ENCODE measurements around the gene COP1. TPM values are rescaled to one million over a fixed set of nuclear protein-coding genes. Genes with fewer than 3 reads are reported as not detected.

COP1 gene
- total RNA-seq, 1 experiment from 2014 or later = 33.1 TPM

DNA sequence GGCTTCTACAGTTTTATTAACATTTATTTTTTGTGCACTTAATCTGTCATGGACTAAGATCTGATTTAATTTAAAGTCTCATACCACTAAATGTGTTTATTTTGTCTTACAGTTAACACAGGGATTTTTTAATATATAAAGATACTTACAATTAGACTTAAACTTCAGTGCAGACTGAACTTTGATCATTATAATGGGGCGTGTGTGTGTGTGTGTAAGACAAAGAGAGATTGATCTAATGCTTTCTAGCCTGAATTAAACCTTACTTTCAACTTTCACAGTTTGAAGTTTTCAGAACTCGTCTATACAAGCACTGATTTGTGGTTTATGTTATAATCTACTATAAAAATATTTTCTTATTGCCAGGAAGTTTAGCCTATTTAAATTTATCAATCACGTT lies 150.8 kb downstream of the COP1 start:
- BruUV-seq (replicated peaks) = no TSS peak
- H3K36me3 ChIP-seq (ENCODE audit: control insufficient read depth in 1 of 2, insufficient read depth in 2 of 2, low read length in 2 of 2) = no peaks in the 10 kb centered on the region
- no peak overlapping the region for H3K27ac ChIP-seq (ENCODE audit: low read depth, low read length)
- CTCF ChIA-PET = no interaction called here
- no peak overlapping the region for H3K4me2 ChIP-seq (ENCODE audit: low read length)
- ATAC-seq = no peak
- no peaks in the 10 kb centered on the region for H3K27me3 ChIP-seq (ENCODE audit: insufficient read depth, low read length)
- no peak for DNase-seq (ENCODE audit: low read depth, low spot score)
- 0 out of 2 replicates have a peak, but pooled peaks cover 5% of the 10 kb centered on the region for H4K20me1 ChIP-seq (ENCODE audit: insufficient read depth)
- H2AFZ ChIP-seq (ENCODE audit: low read depth, low read length, poor library complexity, severe bottlenecking) = no peak overlapping the region
- intact Hi-C loops (cut with micrococcal nuclease) = no loop called here
- H3K9ac ChIP-seq (ENCODE audit: low read length) = no peak overlapping the region
- no peaks in the 10 kb centered on the region for H3K79me2 ChIP-seq (ENCODE audit: insufficient read depth, low read length)
- no peak overlapping the region for H3K4me3 ChIP-seq (replicated peaks in 1 of 2; ENCODE audit: low read depth in 1 of 2, low read length in 2 of 2)
- no peaks in the 10 kb centered on the region for H3K9me2 ChIP-seq (ENCODE audit: insufficient read depth)
- H3K9me3 ChIP-seq (ENCODE audit: control insufficient read depth in 1 of 2, insufficient read depth in 1 of 2, low read depth in 1 of 2, low read length in 2 of 2) = no peaks in the 10 kb centered on the region
- POLR2A ChIA-PET = no interaction called here
- no peaks in the 10 kb centered on the region for H3K4me1 ChIP-seq (ENCODE audit: control insufficient read depth in 1 of 2, insufficient read depth in 2 of 2, low read length in 2 of 2)
- TF ChIP-seq, protein P1, sequence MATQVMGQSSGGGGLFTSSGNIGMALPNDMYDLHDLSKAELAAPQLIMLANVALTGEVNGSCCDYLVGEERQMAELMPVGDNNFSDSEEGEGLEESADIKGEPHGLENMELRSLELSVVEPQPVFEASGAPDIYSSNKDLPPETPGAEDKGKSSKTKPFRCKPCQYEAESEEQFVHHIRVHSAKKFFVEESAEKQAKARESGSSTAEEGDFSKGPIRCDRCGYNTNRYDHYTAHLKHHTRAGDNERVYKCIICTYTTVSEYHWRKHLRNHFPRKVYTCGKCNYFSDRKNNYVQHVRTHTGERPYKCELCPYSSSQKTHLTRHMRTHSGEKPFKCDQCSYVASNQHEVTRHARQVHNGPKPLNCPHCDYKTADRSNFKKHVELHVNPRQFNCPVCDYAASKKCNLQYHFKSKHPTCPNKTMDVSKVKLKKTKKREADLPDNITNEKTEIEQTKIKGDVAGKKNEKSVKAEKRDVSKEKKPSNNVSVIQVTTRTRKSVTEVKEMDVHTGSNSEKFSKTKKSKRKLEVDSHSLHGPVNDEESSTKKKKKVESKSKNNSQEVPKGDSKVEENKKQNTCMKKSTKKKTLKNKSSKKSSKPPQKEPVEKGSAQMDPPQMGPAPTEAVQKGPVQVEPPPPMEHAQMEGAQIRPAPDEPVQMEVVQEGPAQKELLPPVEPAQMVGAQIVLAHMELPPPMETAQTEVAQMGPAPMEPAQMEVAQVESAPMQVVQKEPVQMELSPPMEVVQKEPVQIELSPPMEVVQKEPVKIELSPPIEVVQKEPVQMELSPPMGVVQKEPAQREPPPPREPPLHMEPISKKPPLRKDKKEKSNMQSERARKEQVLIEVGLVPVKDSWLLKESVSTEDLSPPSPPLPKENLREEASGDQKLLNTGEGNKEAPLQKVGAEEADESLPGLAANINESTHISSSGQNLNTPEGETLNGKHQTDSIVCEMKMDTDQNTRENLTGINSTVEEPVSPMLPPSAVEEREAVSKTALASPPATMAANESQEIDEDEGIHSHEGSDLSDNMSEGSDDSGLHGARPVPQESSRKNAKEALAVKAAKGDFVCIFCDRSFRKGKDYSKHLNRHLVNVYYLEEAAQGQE (IDR thresholded peaks at IDR 0.05; ENCODE audit: low read depth) = no peak
- TF ChIP-seq ZNF274 (IDR thresholded peaks at IDR 0.05; ENCODE audit: low read depth, low read length) (no peak), POLR2A (IDR thresholded peaks at IDR 0.05; ENCODE audit: borderline replicate concordance, extremely low read depth, insufficient read depth, insufficient read length) (no peak), CBX3 (IDR thresholded peaks at IDR 0.05; ENCODE audit: low read depth) (no peak), SRF (IDR thresholded peaks at IDR 0.05; ENCODE audit: low read depth) (no peak), SP1 (IDR thresholded peaks at IDR 0.05; ENCODE audit: low read depth) (no peak), POLR2AphosphoS5 (IDR thresholded peaks at IDR 0.05; ENCODE audit: low read depth, low read length) (no peak), FOSL1 (IDR thresholded peaks at IDR 0.05; ENCODE audit: low read depth) (no peak), CEBPB (IDR thresholded peaks at IDR 0.05; ENCODE audit: low read depth) (no peak), SIN3A (IDR thresholded peaks at IDR 0.05; ENCODE audit: low read depth) (no peak), ELF1 (IDR thresholded peaks at IDR 0.05; ENCODE audit: borderline replicate concordance, low read depth) (no peak), RAD21 (IDR thresholded peaks at IDR 0.05; ENCODE audit: low read depth) (no peak), EGR1 (IDR thresholded peaks at IDR 0.05; ENCODE audit: low read depth) (no peak), YY1 (IDR thresholded peaks at IDR 0.05; ENCODE audit: extremely low read depth, insufficient replicate concordance, low read depth, low read length) (no peak), EZH2phosphoT487 (IDR thresholded peaks at IDR 0.05; ENCODE audit: borderline replicate concordance) (no peak), EZH2 (IDR thresholded peaks at IDR 0.05) (no peak)
- TF ChIP-seq, protein P2, sequence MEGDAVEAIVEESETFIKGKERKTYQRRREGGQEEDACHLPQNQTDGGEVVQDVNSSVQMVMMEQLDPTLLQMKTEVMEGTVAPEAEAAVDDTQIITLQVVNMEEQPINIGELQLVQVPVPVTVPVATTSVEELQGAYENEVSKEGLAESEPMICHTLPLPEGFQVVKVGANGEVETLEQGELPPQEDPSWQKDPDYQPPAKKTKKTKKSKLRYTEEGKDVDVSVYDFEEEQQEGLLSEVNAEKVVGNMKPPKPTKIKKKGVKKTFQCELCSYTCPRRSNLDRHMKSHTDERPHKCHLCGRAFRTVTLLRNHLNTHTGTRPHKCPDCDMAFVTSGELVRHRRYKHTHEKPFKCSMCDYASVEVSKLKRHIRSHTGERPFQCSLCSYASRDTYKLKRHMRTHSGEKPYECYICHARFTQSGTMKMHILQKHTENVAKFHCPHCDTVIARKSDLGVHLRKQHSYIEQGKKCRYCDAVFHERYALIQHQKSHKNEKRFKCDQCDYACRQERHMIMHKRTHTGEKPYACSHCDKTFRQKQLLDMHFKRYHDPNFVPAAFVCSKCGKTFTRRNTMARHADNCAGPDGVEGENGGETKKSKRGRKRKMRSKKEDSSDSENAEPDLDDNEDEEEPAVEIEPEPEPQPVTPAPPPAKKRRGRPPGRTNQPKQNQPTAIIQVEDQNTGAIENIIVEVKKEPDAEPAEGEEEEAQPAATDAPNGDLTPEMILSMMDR (IDR thresholded peaks at IDR 0.05 in 2 of 3, conservative IDR thresholded peaks at IDR 0.05 in 1 of 3; ENCODE audit: borderline replicate concordance in 1 of 3, insufficient read depth in 1 of 3, low read depth in 2 of 3, low read length in 2 of 3) = no peak
- TF ChIP-seq, protein P3, sequence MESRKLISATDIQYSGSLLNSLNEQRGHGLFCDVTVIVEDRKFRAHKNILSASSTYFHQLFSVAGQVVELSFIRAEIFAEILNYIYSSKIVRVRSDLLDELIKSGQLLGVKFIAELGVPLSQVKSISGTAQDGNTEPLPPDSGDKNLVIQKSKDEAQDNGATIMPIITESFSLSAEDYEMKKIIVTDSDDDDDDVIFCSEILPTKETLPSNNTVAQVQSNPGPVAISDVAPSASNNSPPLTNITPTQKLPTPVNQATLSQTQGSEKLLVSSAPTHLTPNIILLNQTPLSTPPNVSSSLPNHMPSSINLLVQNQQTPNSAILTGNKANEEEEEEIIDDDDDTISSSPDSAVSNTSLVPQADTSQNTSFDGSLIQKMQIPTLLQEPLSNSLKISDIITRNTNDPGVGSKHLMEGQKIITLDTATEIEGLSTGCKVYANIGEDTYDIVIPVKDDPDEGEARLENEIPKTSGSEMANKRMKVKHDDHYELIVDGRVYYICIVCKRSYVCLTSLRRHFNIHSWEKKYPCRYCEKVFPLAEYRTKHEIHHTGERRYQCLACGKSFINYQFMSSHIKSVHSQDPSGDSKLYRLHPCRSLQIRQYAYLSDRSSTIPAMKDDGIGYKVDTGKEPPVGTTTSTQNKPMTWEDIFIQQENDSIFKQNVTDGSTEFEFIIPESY (IDR thresholded peaks at IDR 0.05; ENCODE audit: extremely low read depth, insufficient replicate concordance, low read length) = no peak
- TF ChIP-seq, protein P4, sequence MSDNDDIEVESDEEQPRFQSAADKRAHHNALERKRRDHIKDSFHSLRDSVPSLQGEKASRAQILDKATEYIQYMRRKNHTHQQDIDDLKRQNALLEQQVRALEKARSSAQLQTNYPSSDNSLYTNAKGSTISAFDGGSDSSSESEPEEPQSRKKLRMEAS (IDR thresholded peaks at IDR 0.05) = no peak
- RAD21 ChIA-PET (ENCODE audit: low non-redundant PET in 1 of 2, low total read pairs in 2 of 2, uncharacterized antibody in 2 of 2, unreplicated experiment in 2 of 2) = no interaction called here

Data from HCT116 (cell line).